ENCODE measurements around the gene TREML4. TPM values are rescaled to one million over a fixed set of nuclear protein-coding genes. Genes with fewer than 3 reads are reported as not detected.
"Not testable (repeated sequence)": the region's sequence is repeated elsewhere in the genome, so short reads cannot be mapped to it uniquely, and the experiment has no call there.

TREML4 gene
- total RNA-seq, 2 donors from 2014 or later: not detected

DNA sequence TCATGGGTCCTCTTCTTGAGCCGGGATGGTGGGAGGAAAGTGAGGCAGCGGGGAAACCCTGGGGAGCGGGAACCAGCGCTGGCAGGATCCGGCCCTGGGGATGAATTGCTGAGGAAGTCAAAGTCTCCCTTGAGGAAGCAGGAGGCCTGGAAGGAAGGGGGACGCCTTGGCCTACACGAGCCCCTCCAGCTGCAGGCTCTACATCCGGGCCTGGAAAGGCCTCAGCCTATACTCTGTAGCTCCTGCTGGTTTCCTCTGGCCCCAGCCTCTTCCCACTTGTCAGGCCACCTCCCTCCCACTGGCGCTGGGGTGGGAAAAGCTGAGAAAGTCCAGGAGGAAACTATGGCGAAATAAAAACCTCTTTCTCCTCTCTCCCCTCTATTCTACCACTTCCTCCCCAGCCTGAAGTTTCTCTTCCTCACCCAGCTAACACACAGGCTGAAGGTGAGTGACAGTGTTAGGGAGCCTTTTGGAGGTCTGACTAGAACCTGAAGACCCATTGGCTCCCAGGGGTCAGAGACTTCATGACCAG lies 42.1 kb upstream of the TREML4 start:
- no peak for ATAC-seq (ENCODE audit: insufficient number of reproducible peaks, low FRiP score, low read depth)
- Histone ChIP-seq H3K27ac (no peak overlapping the region), H3K9me3 (no peaks in the 10 kb centered on the region), H3K4me1 (ENCODE audit: control insufficient read depth in 1 of 2, low read depth in 2 of 2) (no peaks in the 10 kb centered on the region), H3K4me3 (no peak overlapping the region), H3K36me3 (no peaks in the 10 kb centered on the region), H3K27me3 (replicated peaks; ENCODE audit: insufficient read depth) (no peaks in the 10 kb centered on the region)
- TF ChIP-seq, protein P1, sequence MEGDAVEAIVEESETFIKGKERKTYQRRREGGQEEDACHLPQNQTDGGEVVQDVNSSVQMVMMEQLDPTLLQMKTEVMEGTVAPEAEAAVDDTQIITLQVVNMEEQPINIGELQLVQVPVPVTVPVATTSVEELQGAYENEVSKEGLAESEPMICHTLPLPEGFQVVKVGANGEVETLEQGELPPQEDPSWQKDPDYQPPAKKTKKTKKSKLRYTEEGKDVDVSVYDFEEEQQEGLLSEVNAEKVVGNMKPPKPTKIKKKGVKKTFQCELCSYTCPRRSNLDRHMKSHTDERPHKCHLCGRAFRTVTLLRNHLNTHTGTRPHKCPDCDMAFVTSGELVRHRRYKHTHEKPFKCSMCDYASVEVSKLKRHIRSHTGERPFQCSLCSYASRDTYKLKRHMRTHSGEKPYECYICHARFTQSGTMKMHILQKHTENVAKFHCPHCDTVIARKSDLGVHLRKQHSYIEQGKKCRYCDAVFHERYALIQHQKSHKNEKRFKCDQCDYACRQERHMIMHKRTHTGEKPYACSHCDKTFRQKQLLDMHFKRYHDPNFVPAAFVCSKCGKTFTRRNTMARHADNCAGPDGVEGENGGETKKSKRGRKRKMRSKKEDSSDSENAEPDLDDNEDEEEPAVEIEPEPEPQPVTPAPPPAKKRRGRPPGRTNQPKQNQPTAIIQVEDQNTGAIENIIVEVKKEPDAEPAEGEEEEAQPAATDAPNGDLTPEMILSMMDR (IDR thresholded peaks at IDR 0.05): no peak
- DNase-seq (ENCODE audit: low spot score): no peak

DNA sequence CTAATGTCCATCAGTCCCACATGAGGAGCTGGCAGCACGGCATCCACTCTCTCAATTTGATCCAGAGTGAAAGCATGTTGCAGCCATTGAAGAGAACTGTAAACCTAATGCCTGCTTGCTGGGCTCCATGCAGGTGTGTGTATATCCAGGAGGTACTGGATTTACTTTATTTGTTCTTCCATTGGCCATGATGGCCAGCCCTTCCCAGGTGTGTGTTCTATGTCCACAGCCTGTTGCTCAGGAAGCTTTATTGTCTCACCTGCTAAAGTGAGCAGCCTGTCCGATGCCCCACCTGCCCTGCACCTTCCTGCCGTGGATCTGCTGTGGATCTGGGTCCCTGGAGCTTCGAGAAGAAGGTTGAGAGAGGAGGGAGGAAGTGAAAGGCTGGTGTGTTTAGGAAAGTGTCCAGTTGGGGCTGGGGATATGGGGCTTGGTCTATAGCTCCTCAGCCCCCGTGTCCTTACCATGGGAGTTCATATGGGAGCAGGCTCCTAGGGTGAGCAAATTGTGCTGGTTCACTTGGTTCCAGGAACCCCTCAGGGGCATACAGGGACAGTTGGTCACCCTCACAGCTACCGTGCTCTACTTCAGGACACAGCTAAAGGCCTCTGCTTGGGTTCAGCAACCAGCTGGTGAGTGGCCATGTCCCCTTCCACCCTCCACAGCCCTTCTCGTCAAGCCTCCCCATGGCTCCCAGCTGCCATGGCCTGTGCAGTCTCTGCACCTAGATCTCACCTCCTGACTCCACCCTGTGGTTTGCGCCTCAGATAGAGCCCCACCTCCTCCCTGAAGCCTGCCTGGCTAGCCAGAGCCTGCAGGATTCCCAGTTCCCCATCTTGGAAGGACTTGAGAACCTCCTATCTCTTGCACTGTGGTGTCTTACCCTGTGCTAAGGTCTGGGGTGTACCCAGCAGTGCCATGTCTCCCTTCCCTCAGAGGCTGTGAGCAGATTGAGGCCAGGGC lies 39.9 kb upstream of the TREML4 start:
- H3K4me3 ChIP-seq: no peak overlapping the region
- H3K36me3 ChIP-seq: no peaks in the 10 kb centered on the region
- no peaks in the 10 kb centered on the region for H3K4me1 ChIP-seq (ENCODE audit: control insufficient read depth in 1 of 2, low read depth in 2 of 2)
- no peak for ATAC-seq (ENCODE audit: insufficient number of reproducible peaks, low FRiP score, low read depth)
- DNase-seq (ENCODE audit: low spot score): no peak
- no peak overlapping the region for H3K27ac ChIP-seq
- TF ChIP-seq, protein P1 (IDR thresholded peaks at IDR 0.05): no peak
- no peaks in the 10 kb centered on the region for H3K9me3 ChIP-seq
- no peaks in the 10 kb centered on the region for H3K27me3 ChIP-seq (replicated peaks; ENCODE audit: insufficient read depth)

DNA sequence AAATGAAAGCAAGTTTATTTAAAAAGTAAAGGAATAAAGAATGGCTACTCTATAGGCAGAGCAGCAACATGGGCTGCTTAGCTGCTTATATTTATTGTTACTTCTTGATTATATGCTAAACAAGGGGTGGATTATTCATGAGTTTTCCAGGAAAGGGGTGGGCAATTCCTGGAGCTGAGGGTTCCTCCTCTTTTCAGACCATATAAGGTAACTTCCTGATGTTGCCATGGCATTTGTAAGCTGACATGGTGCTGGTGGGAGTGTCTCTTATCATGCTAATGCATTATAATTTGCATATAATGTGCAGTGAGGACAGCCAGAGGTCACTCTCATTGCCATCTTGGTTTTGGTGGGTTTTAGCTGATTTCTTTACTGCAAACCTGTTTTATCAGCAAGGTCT lies 39.1 kb upstream of the TREML4 start:
- H3K36me3 ChIP-seq; ATAC-seq (ENCODE audit: insufficient number of reproducible peaks, low FRiP score, low read depth); H3K27me3 ChIP-seq (replicated peaks; ENCODE audit: insufficient read depth); DNase-seq (ENCODE audit: low spot score); H3K4me1 ChIP-seq (ENCODE audit: control insufficient read depth in 1 of 2, low read depth in 2 of 2); H3K27ac ChIP-seq; H3K4me3 ChIP-seq; H3K9me3 ChIP-seq: not testable (repeated sequence)

DNA sequence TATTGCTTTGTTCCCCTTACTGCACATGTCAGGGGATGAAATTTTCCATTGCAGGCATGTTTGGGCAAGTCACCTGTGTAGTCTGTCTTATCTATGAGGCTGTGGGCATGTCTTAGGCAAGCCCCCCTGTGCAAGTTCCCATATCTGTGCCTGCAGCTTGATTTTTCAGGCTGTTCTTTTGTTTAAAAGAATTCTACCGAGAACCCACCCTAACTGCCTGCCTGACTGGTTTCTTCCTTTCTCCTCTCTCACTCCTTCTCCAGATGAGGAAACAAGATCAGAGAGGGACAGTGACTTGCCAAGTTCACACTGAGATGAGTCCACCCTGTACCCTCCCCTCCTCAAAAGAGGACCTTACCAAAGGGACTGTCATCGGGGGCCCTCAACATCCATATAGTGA lies 38.2 kb upstream of the TREML4 start:
- Histone ChIP-seq H3K36me3 (no peaks in the 10 kb centered on the region), H3K4me3 (no peak overlapping the region), H3K27ac (no peak overlapping the region), H3K9me3 (no peaks in the 10 kb centered on the region), H3K27me3 (replicated peaks; ENCODE audit: insufficient read depth) (no peaks in the 10 kb centered on the region), H3K4me1 (ENCODE audit: control insufficient read depth in 1 of 2, low read depth in 2 of 2) (no peaks in the 10 kb centered on the region)
- ATAC-seq (ENCODE audit: insufficient number of reproducible peaks, low FRiP score, low read depth) (no peak), DNase-seq (ENCODE audit: low spot score) (no peak)
- TF ChIP-seq, protein P1 (IDR thresholded peaks at IDR 0.05): no peak

DNA sequence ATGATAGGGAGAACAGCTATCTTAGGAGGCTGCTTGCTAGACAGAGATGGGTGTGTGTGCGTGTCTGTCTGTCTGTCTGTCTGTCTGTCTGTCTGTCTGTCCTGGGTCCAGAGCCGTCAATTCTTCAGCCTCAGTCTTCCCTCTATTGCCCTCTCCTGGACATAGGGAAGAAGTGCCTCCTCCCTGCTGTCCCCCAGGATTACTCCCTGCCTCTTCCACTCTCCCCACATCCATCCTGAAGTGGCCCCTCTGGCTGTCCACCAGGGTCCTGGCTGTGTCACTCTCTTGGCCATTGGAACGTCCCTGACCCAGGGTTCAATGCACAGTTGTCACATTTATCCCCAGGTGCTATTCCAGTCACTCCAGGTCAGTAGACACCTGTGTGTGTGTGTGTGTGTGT lies 37.4 kb upstream of the TREML4 start:
- TF ChIP-seq, protein P1 (IDR thresholded peaks at IDR 0.05): no peak
- Histone ChIP-seq H3K4me3 (no peak overlapping the region), H3K36me3 (no peaks in the 10 kb centered on the region), H3K9me3 (no peaks in the 10 kb centered on the region), H3K27ac (no peak overlapping the region), H3K4me1 (ENCODE audit: control insufficient read depth in 1 of 2, low read depth in 2 of 2) (no peaks in the 10 kb centered on the region), H3K27me3 (replicated peaks; ENCODE audit: insufficient read depth) (no peaks in the 10 kb centered on the region)
- no peak for ATAC-seq (ENCODE audit: insufficient number of reproducible peaks, low FRiP score, low read depth)
- no peak for DNase-seq (ENCODE audit: low spot score)

Data from thoracic aorta (tissue), 2 donors.